Memory B cell (primary cell): Measurements from ENCODE around the gene TRNT1.

Source experiments
- ATAC-seq: fragments of 150-1000 bp; cut with Tn5 transposase; 2 replicates; pipeline ENCODE4 v1.10.0; 2021; ENCODE audit warnings: low read depth, mild to moderate bottlenecking, moderate library complexity
- DNase-seq, 2 donors: peaks; one replicate each; pipeline ENCODE4 v3.0.0; 2022; ENCODE audit warnings: low spot score in 2 of 2
- H3K27ac Mint-ChIP-seq: one replicate; pipeline ENCODE4 v1.8.0; 2022; ENCODE audit warnings: mild to moderate bottlenecking, moderate library complexity, mixed read lengths
- H3K27me3 Mint-ChIP-seq: one replicate; pipeline ENCODE4 v1.8.0; 2022; ENCODE audit warnings: mixed read lengths
- H3K36me3 Mint-ChIP-seq: one replicate; pipeline ENCODE4 v1.8.0; 2022; ENCODE audit warnings: mild to moderate bottlenecking, mixed read lengths
- H3K4me1 Mint-ChIP-seq: one replicate; pipeline ENCODE4 v1.8.0; 2022; ENCODE audit warnings: mixed read lengths
- H3K4me3 Mint-ChIP-seq: one replicate; pipeline ENCODE4 v1.8.0; 2022; ENCODE audit warnings: mild to moderate bottlenecking, moderate library complexity, mixed read lengths
- H3K9me3 Mint-ChIP-seq: one replicate; pipeline ENCODE4 v1.8.0; 2022; ENCODE audit warnings: mixed read lengths

Gene TRNT1

DNA sequence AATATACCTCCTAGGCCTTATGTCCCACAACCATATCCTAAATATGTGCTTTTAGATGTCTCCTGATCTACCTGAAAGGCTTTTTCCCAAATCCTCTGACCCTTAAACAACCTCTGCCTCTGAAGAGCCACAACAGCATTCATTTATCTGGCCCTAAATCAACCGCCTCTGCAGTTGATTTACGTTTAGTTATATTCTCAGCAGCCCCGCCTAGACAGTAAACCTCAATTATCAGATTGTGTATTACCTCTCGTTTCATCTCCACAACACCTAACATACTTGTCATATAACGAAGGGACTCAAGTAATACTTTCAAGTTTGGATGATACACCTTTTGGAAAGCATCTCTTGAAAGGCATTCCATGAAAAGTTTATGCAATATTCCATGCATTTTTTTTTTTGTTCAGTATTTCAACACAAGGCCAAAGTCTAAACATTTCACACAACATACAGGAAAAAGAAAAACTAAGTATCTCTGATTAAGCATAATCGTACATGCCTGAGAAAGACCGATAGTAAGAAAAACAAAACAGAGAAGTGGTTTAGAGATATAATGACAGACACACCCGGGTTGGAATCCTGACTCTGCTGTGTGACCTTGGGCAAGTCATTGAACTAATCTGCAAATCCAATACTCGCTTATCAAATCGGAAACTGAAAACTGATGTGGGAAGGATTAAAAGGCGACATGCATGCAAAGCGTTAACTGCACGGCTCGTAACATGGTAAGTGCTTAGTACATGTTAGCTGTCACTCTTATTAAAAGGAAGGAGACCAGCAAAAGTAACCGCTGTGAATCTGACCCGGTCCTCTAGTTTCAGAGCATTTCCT, 52.0 kb downstream of the TRNT1 start:
- no peak for DNase-seq
- ATAC-seq, result peak; percentile 5
- Mint-ChIP-seq H3K4me1 (peaks cover 25% of the 10 kb centered on the region), H3K27me3 (peaks cover 1% of the 10 kb centered on the region), H3K27ac (peak overlapping the region; percentile 87), H3K4me3 (peak overlapping the region; percentile 92), H3K9me3 (no peaks in the 10 kb centered on the region), H3K36me3 (peaks cover 8% of the 10 kb centered on the region)

DNA sequence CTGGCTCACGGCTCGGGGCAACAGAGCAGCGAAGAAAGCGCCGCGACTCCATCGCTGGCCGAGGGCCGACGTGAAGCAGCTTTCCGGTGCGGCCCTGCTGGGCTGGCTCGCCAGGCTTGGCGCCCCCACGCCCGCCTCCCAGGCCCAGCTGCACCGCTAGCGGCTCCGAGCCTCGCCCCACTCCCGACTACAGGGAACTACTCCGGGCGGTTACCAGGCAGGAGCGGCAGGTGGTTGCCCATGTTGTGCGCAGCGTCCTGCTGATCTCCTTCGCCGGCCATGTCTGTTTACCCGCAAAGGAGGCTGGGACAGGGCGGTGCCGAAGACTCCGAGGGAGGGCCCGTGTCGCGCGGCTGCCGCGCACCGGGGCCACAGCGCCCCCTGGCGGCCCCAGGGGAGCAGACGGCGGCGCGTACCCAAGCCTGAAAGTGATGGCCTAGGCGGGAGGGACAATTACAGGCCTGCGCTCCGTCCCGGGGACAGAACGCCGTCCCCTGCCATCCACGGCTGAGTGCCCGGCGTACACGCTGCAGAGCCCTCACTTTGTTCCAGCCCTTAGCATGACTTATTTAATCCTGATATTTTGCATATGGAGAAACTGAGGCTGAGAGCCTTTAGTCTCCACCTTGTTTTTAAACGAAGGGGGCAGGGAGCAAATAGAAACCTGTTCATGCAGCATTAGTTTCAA, 52.8 kb downstream of the TRNT1 start, which contains the start of gene CRBN:
Gene CRBN (minus strand): TSS at position 285 of the 688 bp plus-strand sequence. CDS start 4 bp downstream, at position 281.
- Mint-ChIP-seq H3K4me1 (peaks cover 21% of the 10 kb centered on the region), H3K27me3 (peaks cover 2% of the 10 kb centered on the region), H3K36me3 (peaks cover 4% of the 10 kb centered on the region), H3K27ac (peak within 1 kb of the TSS; percentile 87), H3K4me3 (peak within 1 kb of the TSS; percentile 92), H3K9me3 (no peaks in the 10 kb centered on the region)
- peak; percentile 96 for ATAC-seq
- peak; percentile 87 to 89 for DNase-seq

DNA sequence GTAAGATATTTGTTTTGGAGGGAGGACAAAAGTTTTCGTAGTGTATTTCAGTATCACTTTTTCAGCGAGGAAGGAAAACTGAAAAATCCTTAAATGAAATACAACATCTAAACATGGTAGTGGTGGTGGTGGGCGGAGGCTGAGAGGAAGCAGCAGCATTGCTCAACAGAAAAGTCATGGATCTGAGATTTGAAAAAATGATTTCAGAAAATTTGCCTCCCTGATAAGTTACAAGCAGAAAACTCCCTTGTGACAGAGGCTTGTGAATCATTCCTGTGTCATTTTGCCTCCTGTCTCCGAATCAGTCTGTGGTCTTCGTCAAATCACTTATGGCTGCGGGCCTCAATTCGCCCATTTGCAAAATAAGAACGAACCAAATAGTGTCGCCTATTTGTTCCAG, 53.7 kb downstream of the TRNT1 start:
- ATAC-seq, result no peak
- Mint-ChIP-seq H3K27ac (no peak overlapping the region), H3K4me1 (peaks cover 21% of the 10 kb centered on the region), H3K27me3 (peaks cover 2% of the 10 kb centered on the region), H3K9me3 (no peaks in the 10 kb centered on the region), H3K4me3 (no peak overlapping the region), H3K36me3 (peaks cover 4% of the 10 kb centered on the region)
- DNase-seq, result no peak

DNA sequence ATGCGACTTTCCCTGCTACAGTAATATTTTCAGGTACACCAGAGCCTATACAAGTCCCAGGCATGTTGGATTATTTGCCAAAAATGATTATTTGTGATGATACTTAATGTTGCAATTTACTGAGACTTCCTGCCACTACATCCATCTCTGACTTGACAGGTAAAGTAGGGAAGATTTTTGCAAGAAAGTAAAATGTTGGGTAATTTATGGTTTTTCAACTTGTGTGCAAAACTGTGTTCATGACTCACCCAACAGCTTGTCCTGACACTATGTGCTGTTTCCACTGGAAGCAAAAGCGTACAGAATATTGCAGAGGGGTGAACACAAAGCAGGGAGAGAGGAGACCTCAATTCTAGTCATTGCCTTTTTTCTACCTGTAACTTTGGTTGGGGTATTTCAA, 58.1 kb downstream of the TRNT1 start:
- no peaks in the 10 kb centered on the region for H3K4me1 Mint-ChIP-seq
- H3K27me3 Mint-ChIP-seq, result peaks cover 9% of the 10 kb centered on the region
- no peak overlapping the region for H3K27ac Mint-ChIP-seq
- H3K9me3 Mint-ChIP-seq, result peaks cover 1% of the 10 kb centered on the region
- no peaks in the 10 kb centered on the region for H3K36me3 Mint-ChIP-seq
- H3K4me3 Mint-ChIP-seq, result no peak overlapping the region
- ATAC-seq (no peak), DNase-seq (no peak)

DNA sequence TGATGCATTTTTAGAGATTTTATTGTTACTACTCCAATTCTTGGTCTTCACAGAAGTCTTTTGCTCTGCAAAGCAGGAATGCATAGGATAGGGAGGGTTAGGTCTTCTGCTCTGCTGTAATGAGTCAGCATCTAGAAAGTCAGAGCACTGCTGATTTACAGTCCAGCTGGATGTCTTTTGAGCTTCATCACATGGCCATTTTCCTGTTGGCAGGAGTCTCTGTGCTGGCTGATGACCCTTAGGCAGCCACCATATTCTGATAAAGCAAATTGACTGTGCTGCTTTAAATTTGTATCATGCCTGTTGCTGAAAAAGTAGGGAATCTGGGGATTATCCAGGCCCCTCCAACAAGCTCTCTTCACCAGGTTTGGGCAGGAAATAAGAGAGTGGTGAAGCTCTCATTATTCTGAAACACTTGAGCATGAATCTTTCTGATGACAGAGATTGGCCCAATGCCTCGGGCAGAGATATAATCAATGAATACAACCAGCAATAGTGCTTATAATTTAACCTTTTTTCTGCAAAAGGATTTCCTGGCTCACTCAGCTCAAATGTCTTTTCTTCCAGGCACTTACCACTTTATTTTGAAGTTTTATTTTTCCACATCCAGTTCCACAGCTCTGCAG, 62.5 kb downstream of the TRNT1 start:
- ATAC-seq (no peak), DNase-seq (no peak)
- Mint-ChIP-seq H3K27ac (no peak overlapping the region), H3K4me1 (no peaks in the 10 kb centered on the region), H3K9me3 (peaks cover 1% of the 10 kb centered on the region), H3K4me3 (no peak overlapping the region), H3K36me3 (no peaks in the 10 kb centered on the region), H3K27me3 (peaks cover 11% of the 10 kb centered on the region)

DNA sequence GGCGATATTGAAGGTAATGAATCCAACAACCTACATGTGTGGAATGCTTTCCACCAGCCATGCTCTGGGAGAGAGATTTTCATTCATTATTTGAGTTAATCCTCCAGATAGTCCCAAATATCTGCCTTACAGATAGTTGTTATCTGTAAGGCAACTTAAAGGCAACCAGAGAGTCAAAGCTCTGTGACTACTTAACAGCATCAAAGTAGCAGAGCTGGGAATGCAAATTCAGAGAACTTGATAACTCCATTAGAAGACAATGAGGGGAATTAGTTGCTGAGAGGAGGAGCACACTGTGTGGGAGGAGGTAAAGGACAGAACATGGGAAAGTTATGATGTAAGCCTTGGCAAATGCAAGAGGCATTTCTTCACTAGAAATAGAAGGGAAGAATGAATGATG, 63.2 kb downstream of the TRNT1 start:
- Mint-ChIP-seq H3K4me3 (no peak overlapping the region), H3K27me3 (peaks cover 11% of the 10 kb centered on the region), H3K27ac (no peak overlapping the region), H3K36me3 (no peaks in the 10 kb centered on the region), H3K4me1 (no peaks in the 10 kb centered on the region), H3K9me3 (peaks cover 1% of the 10 kb centered on the region)
- DNase-seq (no peak), ATAC-seq (no peak)

DNA sequence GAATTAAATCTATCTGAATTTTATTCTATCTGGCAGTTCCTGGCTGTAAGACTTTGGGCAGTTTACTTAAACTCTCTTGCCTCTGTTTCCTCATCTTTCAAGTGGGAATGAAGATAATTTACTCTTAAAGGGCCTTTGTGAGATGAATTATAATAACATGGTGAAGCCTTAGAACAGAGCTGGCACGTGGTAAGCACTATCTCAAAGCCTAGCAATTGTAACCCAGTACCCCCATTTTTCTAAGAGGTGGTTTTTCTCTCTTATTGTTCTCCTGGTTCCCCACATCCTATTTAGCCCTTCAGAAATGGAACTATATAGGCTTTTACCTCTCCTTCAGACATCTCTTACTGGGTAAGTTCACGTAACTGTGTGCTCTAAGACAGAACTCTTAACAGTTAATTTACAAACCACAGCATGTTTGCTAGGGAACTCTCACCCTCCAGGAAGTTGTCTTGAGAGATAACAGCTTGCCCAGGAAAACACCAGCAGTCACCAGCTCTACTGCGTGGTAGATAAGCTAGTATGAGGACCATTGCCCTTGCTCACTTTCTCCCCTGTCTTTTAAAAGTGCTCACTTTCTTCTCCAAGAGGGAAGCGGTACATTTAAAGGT, 65.0 kb downstream of the TRNT1 start:
- Mint-ChIP-seq H3K27me3 (peaks cover 13% of the 10 kb centered on the region), H3K9me3 (peaks cover 1% of the 10 kb centered on the region), H3K36me3 (no peaks in the 10 kb centered on the region), H3K4me3 (no peak overlapping the region), H3K27ac (no peak overlapping the region), H3K4me1 (no peaks in the 10 kb centered on the region)
- DNase-seq (no peak), ATAC-seq (no peak)

DNA sequence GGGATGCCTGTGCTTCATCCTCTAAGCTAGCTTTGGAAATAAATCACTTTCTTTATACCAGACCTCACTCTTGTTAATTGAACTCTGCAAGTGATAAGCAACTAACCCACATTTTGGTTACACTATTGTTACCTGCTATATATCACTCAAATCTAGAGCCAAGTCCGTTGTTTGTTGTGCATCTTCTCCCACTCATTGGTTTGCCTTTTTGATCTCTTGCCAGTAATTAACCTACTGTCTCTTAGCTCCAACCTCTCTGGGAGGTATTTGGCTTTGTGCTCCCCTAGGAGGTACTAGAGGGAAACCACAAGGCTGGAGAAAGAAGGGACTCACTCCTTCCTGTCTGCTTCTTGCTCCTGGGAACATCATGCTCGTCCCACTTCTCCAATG, 65.5 kb downstream of the TRNT1 start:
- H3K4me1 Mint-ChIP-seq, result no peaks in the 10 kb centered on the region

DNA sequence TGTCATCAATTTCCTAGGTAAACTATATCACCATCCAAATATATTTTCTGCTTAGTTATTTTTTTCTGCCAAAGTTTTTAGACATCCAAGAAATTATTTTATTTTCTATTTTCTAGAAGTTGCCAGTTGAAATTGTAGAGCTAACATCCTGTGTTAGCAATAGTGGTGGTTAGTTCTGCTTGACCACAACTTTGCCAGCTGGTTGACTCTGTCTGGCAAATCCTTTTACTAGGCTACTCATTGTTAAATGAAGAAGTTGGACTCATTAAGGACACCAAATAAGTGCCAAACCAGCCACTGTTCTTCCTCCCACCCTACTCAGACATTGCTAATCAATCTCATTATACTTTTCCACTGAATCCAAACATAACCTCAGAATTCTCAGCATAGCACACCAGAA, 68.1 kb downstream of the TRNT1 start:
- Mint-ChIP-seq H3K4me3 (no peak overlapping the region), H3K27ac (no peak overlapping the region), H3K27me3 (peaks cover 7% of the 10 kb centered on the region), H3K9me3 (no peaks in the 10 kb centered on the region), H3K4me1 (no peaks in the 10 kb centered on the region), H3K36me3 (no peaks in the 10 kb centered on the region)
- DNase-seq (no peak), ATAC-seq (no peak)

More for the DNA sequence above, 65.5 kb downstream of the TRNT1 start:
- DNase-seq (no peak), ATAC-seq (no peak)
- Mint-ChIP-seq H3K9me3 (peaks cover 1% of the 10 kb centered on the region), H3K4me3 (no peak overlapping the region), H3K27me3 (peaks cover 13% of the 10 kb centered on the region), H3K27ac (no peak overlapping the region), H3K36me3 (no peaks in the 10 kb centered on the region)

DNA sequence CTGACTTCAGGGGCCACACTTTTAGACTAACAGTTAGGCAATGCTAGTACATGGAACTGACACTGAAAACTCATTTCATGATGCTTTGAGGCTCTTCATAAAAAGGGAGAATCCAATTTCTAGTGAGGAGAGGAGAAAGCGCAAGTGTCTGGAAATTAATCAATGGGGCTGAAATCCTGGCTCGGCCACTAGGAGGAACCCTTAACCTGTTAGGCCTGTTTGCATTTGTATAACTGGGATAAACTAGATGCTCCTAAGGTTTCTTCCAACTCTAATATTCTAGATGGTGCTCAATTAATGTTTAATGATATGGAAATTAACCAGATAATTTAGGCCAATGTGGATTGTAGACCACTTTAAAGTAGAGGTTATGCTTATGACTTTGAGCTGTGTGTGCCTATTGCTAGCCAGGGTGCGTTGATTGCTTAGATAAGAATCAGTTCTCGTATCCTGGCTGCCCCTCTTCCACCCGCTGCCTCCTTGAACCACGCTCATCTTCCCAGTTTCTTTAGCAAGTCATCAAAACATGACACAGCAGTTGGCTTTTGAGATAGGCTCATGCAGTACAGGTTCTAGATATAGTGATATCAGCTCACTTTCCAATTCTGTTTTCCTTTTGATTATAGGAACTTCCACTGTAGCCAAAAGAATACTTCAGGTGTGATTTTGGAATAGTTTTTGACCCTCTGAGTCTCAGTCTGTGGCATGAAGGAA, 69.6 kb downstream of the TRNT1 start:
- Mint-ChIP-seq H3K9me3 (no peaks in the 10 kb centered on the region), H3K27ac (no peak overlapping the region), H3K4me1 (peaks cover 3% of the 10 kb centered on the region), H3K4me3 (no peak overlapping the region), H3K27me3 (peaks cover 4% of the 10 kb centered on the region), H3K36me3 (no peaks in the 10 kb centered on the region)
- ATAC-seq, result no peak
- no peak for DNase-seq
